GM19240 (cell line): ENCODE results near the gene ADPRH.

Experiments
- DNase-seq: peaks from one replicate; pipeline ENCODE4 v3.0.0; 2011; ENCODE audit warnings: low spot score; ENCODE audit not compliant: insufficient read length

Gene ADPRH

GRCh38 chr3:119596398-119596797 is 17.1 kb downstream of the ADPRH start:
- no peak for DNase-seq

- DNase-seq, result no peak
These were observed 18.4 kb downstream of the ADPRH start, which contains the start of gene PLA1A for GRCh38 chr3:119597548-119598288. Gene PLA1A, plus strand, starts transcription at chr3:119597885. Its CDS starts 29 bp downstream, at chr3:119597914.

GRCh38 chr3:119598410-119599098 is 19.3 kb downstream of the ADPRH start:
- no peak for DNase-seq

- DNase-seq, result no peak
These were observed 20.4 kb downstream of the ADPRH start for GRCh38 chr3:119599558-119600174.

- peak; percentile 40 for DNase-seq
These were observed 21.4 kb downstream of the ADPRH start for GRCh38 chr3:119600732-119601131.

GRCh38 chr3:119601154-119601553 is 21.9 kb downstream of the ADPRH start:
- no peak for DNase-seq

GRCh38 chr3:119602676-119603075 is 23.4 kb downstream of the ADPRH start:
- DNase-seq, result no peak

GRCh38 chr3:119604878-119605277 is 25.6 kb downstream of the ADPRH start:
- DNase-seq, result no peak

- DNase-seq, result no peak
These were observed 29.2 kb downstream of the ADPRH start for GRCh38 chr3:119608405-119609000.

GRCh38 chr3:119609301-119609700 is 30.0 kb downstream of the ADPRH start:
- DNase-seq, result no peak

- DNase-seq, result no peak
These were observed 32.4 kb downstream of the ADPRH start for GRCh38 chr3:119611664-119612063.

GRCh38 chr3:119613201-119613600 is 33.9 kb downstream of the ADPRH start:
- DNase-seq, result no peak

- no peak for DNase-seq
These were observed 34.6 kb downstream of the ADPRH start for GRCh38 chr3:119613872-119614271.

- DNase-seq, result no peak
These were observed 36.8 kb downstream of the ADPRH start for GRCh38 chr3:119616056-119616455.

- no peak for DNase-seq
These were observed 39.8 kb downstream of the ADPRH start for GRCh38 chr3:119619094-119619493.

GRCh38 chr3:119620899-119621298 is 41.6 kb downstream of the ADPRH start:
- no peak for DNase-seq

- DNase-seq, result no peak
These were observed 44.9 kb downstream of the ADPRH start for GRCh38 chr3:119624002-119624720.

GRCh38 chr3:119625451-119626153 is 46.3 kb downstream of the ADPRH start:
- no peak for DNase-seq

GRCh38 chr3:119626196-119626595 is 46.9 kb downstream of the ADPRH start:
- DNase-seq, result no peak

- no peak for DNase-seq
These were observed 48.2 kb downstream of the ADPRH start for GRCh38 chr3:119627461-119627860.

- peak; percentile 18 for DNase-seq
These were observed 49.1 kb downstream of the ADPRH start for GRCh38 chr3:119628390-119628789.
